ENCODE results near the gene PCCA.

The PCCA gene

DNA sequence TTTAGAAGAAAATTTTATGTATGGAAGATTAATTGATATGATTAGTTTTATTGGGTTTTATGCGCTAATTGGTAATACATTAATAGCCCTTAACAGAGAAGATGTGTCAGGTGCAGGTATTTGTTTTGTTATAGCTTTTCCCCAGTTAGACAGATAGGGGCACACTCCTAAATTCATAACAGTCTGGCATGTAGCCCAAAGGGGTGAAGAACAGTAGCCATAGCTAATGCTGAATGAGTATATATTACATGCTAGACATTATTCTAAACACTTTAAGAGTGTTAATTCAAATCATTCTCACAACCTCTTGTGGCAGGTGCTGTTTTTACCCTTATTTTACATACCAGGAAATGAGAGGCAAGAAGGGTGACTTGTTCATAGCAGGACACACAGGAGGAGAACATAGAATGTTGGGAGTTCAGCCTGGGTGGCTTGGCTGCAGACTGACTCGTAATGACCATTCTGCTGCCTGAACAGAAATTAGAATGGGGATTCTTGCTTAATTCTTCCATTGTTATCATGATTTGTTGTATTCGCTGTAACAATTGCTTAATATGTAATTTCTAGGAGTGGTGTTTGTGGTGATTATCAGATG is 20.1 kb downstream of the PCCA start:
- Histone ChIP-seq H3K4ac (ENCODE audit: low read depth, low read length) (no peak overlapping the region), H4K8ac (ENCODE audit: low read depth, low read length) (no peak overlapping the region), H3K9ac (ENCODE audit: low read length) (no peak overlapping the region), H2BK12ac (ENCODE audit: low read length) (no peak overlapping the region), H3K27me3 (ENCODE audit: insufficient read depth, low read length) (no peaks in the 10 kb centered on the region), H3K14ac (ENCODE audit: low read length) (no peak overlapping the region), H2BK120ac (ENCODE audit: insufficient read depth, low read length, poor library complexity) (no peak overlapping the region), H3K4me3 (ENCODE audit: low read depth, low read length) (no peak overlapping the region), H3K27ac (ENCODE audit: low read depth, low read length) (no peak overlapping the region), H3K4me2 (ENCODE audit: low read length) (no peak overlapping the region), H3K79me1 (ENCODE audit: low read length) (no peaks in the 10 kb centered on the region), H2AK5ac (ENCODE audit: low read length) (no peak overlapping the region), H4K91ac (ENCODE audit: low read depth, low read length) (no peak overlapping the region), H2BK5ac (ENCODE audit: low read depth, low read length, poor library complexity) (no peak overlapping the region), H3K4me1 (ENCODE audit: control insufficient read depth in 1 of 2, insufficient read depth in 2 of 2, low read length in 2 of 2) (peaks cover 4 to 5% of the 10 kb centered on the region in 2 experiments), H3K23ac (ENCODE audit: low read length) (no peak overlapping the region), H3K9me3 (ENCODE audit: insufficient read depth, low read depth, low read length) (no peaks in the 10 kb centered on the region), H3K36me3 (ENCODE audit: control insufficient read depth in 1 of 2, insufficient read depth in 2 of 2, low read length in 2 of 2) (peaks cover 0 to 3% of the 10 kb centered on the region in 2 experiments), H3K18ac (ENCODE audit: low read length) (no peak overlapping the region), H3K79me2 (ENCODE audit: control insufficient read depth, insufficient read depth, low read length, poor library complexity) (no peaks in the 10 kb centered on the region), H4K12ac (ENCODE audit: low read depth, low read length) (no peak overlapping the region), H2AFZ (ENCODE audit: insufficient read depth, low read length, poor library complexity) (no peak overlapping the region)
- no CpG with 5 or more reads among the region's 3 CpGs for whole genome bisulfite sequencing (ENCODE audit: extremely low coverage, insufficient coverage, insufficient read length)
- no peak for DNase-seq

GRCh38 chr13:100110269-100110668 is 21.4 kb downstream of the PCCA start:
- no peak overlapping the region for H2AFZ ChIP-seq (ENCODE audit: insufficient read depth, low read length, poor library complexity)
- H3K23ac ChIP-seq (ENCODE audit: low read length) = no peak overlapping the region
- no peak for DNase-seq
- H4K8ac ChIP-seq (ENCODE audit: low read depth, low read length) = no peak overlapping the region
- H3K9ac ChIP-seq (ENCODE audit: low read length) = no peak overlapping the region
- no peak overlapping the region for H3K27ac ChIP-seq (ENCODE audit: low read depth, low read length)
- no peak overlapping the region for H3K4me3 ChIP-seq (ENCODE audit: low read depth, low read length)
- H2BK120ac ChIP-seq (ENCODE audit: insufficient read depth, low read length, poor library complexity) = no peak overlapping the region
- H3K27me3 ChIP-seq (ENCODE audit: insufficient read depth, low read length) = no peaks in the 10 kb centered on the region
- H3K14ac ChIP-seq (ENCODE audit: low read length) = no peak overlapping the region
- no peak overlapping the region for H2BK12ac ChIP-seq (ENCODE audit: low read length)
- no peak overlapping the region for H2AK5ac ChIP-seq (ENCODE audit: low read length)
- H3K79me1 ChIP-seq (ENCODE audit: low read length) = no peaks in the 10 kb centered on the region
- no peak overlapping the region for H3K4me2 ChIP-seq (ENCODE audit: low read length)
- peaks cover 0 to 3% of the 10 kb centered on the region in 2 experiments for H3K36me3 ChIP-seq (ENCODE audit: control insufficient read depth in 1 of 2, insufficient read depth in 2 of 2, low read length in 2 of 2)
- H3K9me3 ChIP-seq (ENCODE audit: insufficient read depth, low read depth, low read length) = no peaks in the 10 kb centered on the region
- no peak overlapping the region for H4K91ac ChIP-seq (ENCODE audit: low read depth, low read length)
- no peak overlapping the region for H3K18ac ChIP-seq (ENCODE audit: low read length)
- WGBS (ENCODE audit: extremely low coverage, insufficient coverage, insufficient read length) = no CpG with 5 or more reads among the region's 2 CpGs
- H3K4ac ChIP-seq (ENCODE audit: low read depth, low read length) = no peak overlapping the region
- H2BK5ac ChIP-seq (ENCODE audit: low read depth, low read length, poor library complexity) = no peak overlapping the region
- H4K12ac ChIP-seq (ENCODE audit: low read depth, low read length) = no peak overlapping the region
- peaks cover 4 to 5% of the 10 kb centered on the region in 2 experiments for H3K4me1 ChIP-seq (ENCODE audit: control insufficient read depth in 1 of 2, insufficient read depth in 2 of 2, low read length in 2 of 2)
- no peaks in the 10 kb centered on the region for H3K79me2 ChIP-seq (ENCODE audit: control insufficient read depth, insufficient read depth, low read length, poor library complexity)

- H3K27ac ChIP-seq (ENCODE audit: low read depth, low read length) = no peak overlapping the region
- H3K9me3 ChIP-seq (ENCODE audit: insufficient read depth, low read depth, low read length) = no peaks in the 10 kb centered on the region
- H3K36me3 ChIP-seq (ENCODE audit: control insufficient read depth in 1 of 2, insufficient read depth in 2 of 2, low read length in 2 of 2) = peaks cover 0 to 3% of the 10 kb centered on the region in 2 experiments
- H3K4me3 ChIP-seq (ENCODE audit: low read depth, low read length) = no peak overlapping the region
- no peak for DNase-seq
- H2BK12ac ChIP-seq (ENCODE audit: low read length) = no peak overlapping the region
- no peak overlapping the region for H3K4me2 ChIP-seq (ENCODE audit: low read length)
- no peaks in the 10 kb centered on the region for H3K79me2 ChIP-seq (ENCODE audit: control insufficient read depth, insufficient read depth, low read length, poor library complexity)
- H3K4me1 ChIP-seq (ENCODE audit: control insufficient read depth in 1 of 2, insufficient read depth in 2 of 2, low read length in 2 of 2) = no peaks in the 10 kb centered on the region
- no peak overlapping the region for H3K9ac ChIP-seq (ENCODE audit: low read length)
- H2BK5ac ChIP-seq (ENCODE audit: low read depth, low read length, poor library complexity) = no peak overlapping the region
- H3K27me3 ChIP-seq (ENCODE audit: insufficient read depth, low read length) = no peaks in the 10 kb centered on the region
- H3K14ac ChIP-seq (ENCODE audit: low read length) = no peak overlapping the region
- H2AFZ ChIP-seq (ENCODE audit: insufficient read depth, low read length, poor library complexity) = no peak overlapping the region
- H4K91ac ChIP-seq (ENCODE audit: low read depth, low read length) = no peak overlapping the region
- no peak overlapping the region for H4K12ac ChIP-seq (ENCODE audit: low read depth, low read length)
- H3K23ac ChIP-seq (ENCODE audit: low read length) = no peak overlapping the region
- H2AK5ac ChIP-seq (ENCODE audit: low read length) = no peak overlapping the region
- WGBS (ENCODE audit: extremely low coverage, insufficient coverage, insufficient read length) = no CpG with 5 or more reads among the region's 7 CpGs
- H3K18ac ChIP-seq (ENCODE audit: low read length) = no peak overlapping the region
- H3K4ac ChIP-seq (ENCODE audit: low read depth, low read length) = no peak overlapping the region
- H3K79me1 ChIP-seq (ENCODE audit: low read length) = no peaks in the 10 kb centered on the region
- no peak overlapping the region for H4K8ac ChIP-seq (ENCODE audit: low read depth, low read length)
- no peak overlapping the region for H2BK120ac ChIP-seq (ENCODE audit: insufficient read depth, low read length, poor library complexity)
Measured at GRCh38 chr13:100112186-100112838, 23.4 kb downstream of the PCCA start.

DNA sequence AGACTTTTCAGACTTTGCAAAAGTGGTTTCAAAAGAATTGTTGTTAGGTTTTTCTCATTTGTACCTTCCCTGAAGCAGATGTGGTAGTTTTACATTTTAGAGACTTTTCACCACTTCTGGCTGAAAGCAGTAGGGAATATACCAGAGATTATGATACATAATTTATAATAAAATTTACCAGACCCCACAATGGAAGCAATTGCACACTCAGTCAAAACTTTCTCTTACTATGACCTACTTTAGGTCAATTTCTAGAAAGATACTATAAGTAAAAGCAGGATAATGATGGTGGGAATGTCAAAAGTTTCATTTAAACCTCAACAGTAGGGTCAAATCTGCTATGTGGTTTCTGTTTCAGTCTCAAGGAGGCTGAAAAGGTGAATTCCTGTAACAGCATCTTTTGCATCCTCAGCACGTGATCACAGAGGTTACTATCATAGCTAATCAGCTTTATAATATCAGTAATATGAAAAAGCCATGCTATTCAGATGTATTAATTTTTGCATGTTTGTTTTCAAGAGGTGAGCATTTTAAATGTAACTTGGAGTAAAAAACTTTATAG is 26.9 kb downstream of the PCCA start:
- WGBS (ENCODE audit: extremely low coverage, insufficient coverage, insufficient read length) = no CpG with 5 or more reads among the region's 1 CpG
- no peak overlapping the region for H4K91ac ChIP-seq (ENCODE audit: low read depth, low read length)

More for the DNA sequence above, 26.9 kb downstream of the PCCA start:
- Histone ChIP-seq H3K9ac (ENCODE audit: low read length) (no peak overlapping the region), H3K4me3 (ENCODE audit: low read depth, low read length) (no peak overlapping the region), H3K79me2 (ENCODE audit: control insufficient read depth, insufficient read depth, low read length, poor library complexity) (no peaks in the 10 kb centered on the region), H3K27me3 (ENCODE audit: insufficient read depth, low read length) (no peaks in the 10 kb centered on the region), H2BK120ac (ENCODE audit: insufficient read depth, low read length, poor library complexity) (no peak overlapping the region), H3K79me1 (ENCODE audit: low read length) (no peaks in the 10 kb centered on the region), H3K27ac (ENCODE audit: low read depth, low read length) (no peak overlapping the region), H3K23ac (ENCODE audit: low read length) (no peak overlapping the region), H2BK12ac (ENCODE audit: low read length) (no peak overlapping the region), H4K8ac (ENCODE audit: low read depth, low read length) (no peak overlapping the region), H3K14ac (ENCODE audit: low read length) (no peak overlapping the region), H2AFZ (ENCODE audit: insufficient read depth, low read length, poor library complexity) (no peak overlapping the region), H3K4ac (ENCODE audit: low read depth, low read length) (no peak overlapping the region), H3K9me3 (ENCODE audit: insufficient read depth, low read depth, low read length) (no peaks in the 10 kb centered on the region), H3K4me2 (ENCODE audit: low read length) (no peak overlapping the region), H3K36me3 (ENCODE audit: control insufficient read depth in 1 of 2, insufficient read depth in 2 of 2, low read length in 2 of 2) (peaks cover 0 to 5% of the 10 kb centered on the region in 2 experiments), H2BK5ac (ENCODE audit: low read depth, low read length, poor library complexity) (no peak overlapping the region), H3K4me1 (ENCODE audit: control insufficient read depth in 1 of 2, insufficient read depth in 2 of 2, low read length in 2 of 2) (no peaks in the 10 kb centered on the region), H4K12ac (ENCODE audit: low read depth, low read length) (no peak overlapping the region), H2AK5ac (ENCODE audit: low read length) (no peak overlapping the region), H3K18ac (ENCODE audit: low read length) (no peak overlapping the region)
- DNase-seq = no peak
